GM13977 (cell line): ENCODE results near the gene CEP128.
"Not testable (repeated sequence)": the region's sequence is repeated elsewhere in the genome, so short reads cannot be mapped to it uniquely, and the experiment has no call there.

Source experiments
- DNase-seq: peaks from one replicate; pipeline ENCODE4 v3.0.0; 2012; ENCODE audit warnings: low spot score
- CTCF ChIP-seq: IDR thresholded peaks from 2 replicates; pipeline ENCODE4 v1.5.1; 2012; ENCODE audit warnings: mild to moderate bottlenecking, control low read depth; ENCODE audit not compliant: insufficient read depth; ENCODE audit errors: extremely low read depth, missing control alignments
- in situ Hi-C: fragments of 300-500 bp; cut with MboI; formaldehyde crosslinking; loops from one replicate; pipeline ENCODE4 v1.12.0; 2022; ENCODE audit warnings: low sequenced_read_pairs, low pct_unique_long_range_greater_than_20kb, mixed read lengths, inconsistent platforms; ENCODE audit not compliant: unreplicated experiment

CEP128 gene

GRCh38 chr14:80927083-80927989 lies 14.2 kb downstream of the CEP128 start:
- no peak for DNase-seq
- no peak for TF ChIP-seq CTCF
- in situ Hi-C loops = no loop called here

- in situ Hi-C loops = no loop called here
- no peak for DNase-seq
- TF ChIP-seq CTCF = no peak
Observed at GRCh38 chr14:80926397-80927082, 15.0 kb downstream of the CEP128 start.

GRCh38 chr14:80924365-80925103 lies 17.0 kb downstream of the CEP128 start:
- DNase-seq = no peak
- no peak for TF ChIP-seq CTCF
- in situ Hi-C loops = no loop called here

GRCh38 chr14:80923368-80923767 lies 18.2 kb downstream of the CEP128 start:
- in situ Hi-C loops = no loop called here
- TF ChIP-seq CTCF = no peak
- no peak for DNase-seq

GRCh38 chr14:80919622-80920021 lies 21.9 kb downstream of the CEP128 start:
- no peak for TF ChIP-seq CTCF
- DNase-seq = no peak
- in situ Hi-C loops = no loop called here

GRCh38 chr14:80912013-80912412 lies 29.5 kb downstream of the CEP128 start:
- DNase-seq, in situ Hi-C loops: not testable (repeated sequence)
